ENCODE results near the gene HSD3B7. TPM values are rescaled to one million over a fixed set of nuclear protein-coding genes. Genes with fewer than 3 reads are reported as not detected.

Gene HSD3B7
- total and polyA plus RNA-seq, 2 of the 8 experiments (the other 6 are each of a cell fraction or from before 2014, with no cell fraction given) = 2.9 to 6.6 TPM

DNA sequence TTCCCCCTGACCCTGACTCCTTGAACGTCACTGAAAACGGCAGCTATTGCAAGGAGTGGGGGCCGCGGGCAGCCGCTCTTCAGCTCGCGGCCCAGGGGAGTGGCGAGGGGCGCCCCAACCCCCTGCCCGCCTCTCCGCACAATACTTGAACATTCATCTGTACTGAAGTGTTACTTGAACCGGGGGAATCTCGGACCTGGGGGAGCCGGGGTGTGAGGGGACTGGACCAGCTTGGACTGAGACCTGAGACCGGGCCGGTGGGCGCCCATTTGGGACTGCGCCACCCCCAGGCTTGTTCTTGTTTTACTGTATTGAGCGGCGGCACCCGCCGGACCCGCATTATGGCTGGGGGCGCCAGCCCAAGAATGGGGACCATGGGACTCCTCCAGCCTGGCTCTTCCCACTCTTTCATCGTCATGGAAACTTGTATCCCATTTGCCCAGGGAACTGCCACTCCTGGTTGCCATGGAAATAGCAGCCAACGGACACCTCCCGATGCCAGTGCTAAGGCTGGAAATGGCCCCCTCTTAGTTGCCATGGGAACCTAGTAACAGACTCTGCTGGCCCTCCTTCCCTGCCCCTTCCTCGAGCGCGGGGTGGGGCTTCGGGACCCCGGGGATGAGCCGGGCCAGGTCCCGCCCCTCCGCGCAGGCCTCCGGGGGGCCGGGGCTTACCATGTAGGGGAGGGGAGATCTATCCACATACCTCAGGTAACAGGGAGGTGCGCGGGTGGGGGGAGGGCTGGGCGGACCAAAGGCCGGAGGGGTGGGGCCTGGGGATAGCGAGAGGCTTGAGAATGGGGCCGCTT, 36.9 kb upstream of the HSD3B7 start (continued):
- TF ChIP-seq SAP30 (IDR thresholded peaks at IDR 0.05; ENCODE audit: insufficient read depth, insufficient replicate concordance, low read length) (no peak), EGR1 (IDR thresholded peaks at IDR 0.05; ENCODE audit: borderline replicate concordance, low read depth, low read length) (peak; percentile 25; the same call in 1 of the 2 replicates), SP2 (IDR thresholded peaks at IDR 0.05; ENCODE audit: low read length) (peak; percentile 77), TAF1 (IDR thresholded peaks at IDR 0.05; ENCODE audit: low read depth, low read length) (peak; percentile 73), YY1 (IDR thresholded peaks at IDR 0.05; ENCODE audit: low read depth, low read length) (peak; percentile 71), BACH1 (IDR thresholded peaks at IDR 0.05; ENCODE audit: low read length) (no peak), POLR2AphosphoS5 (IDR thresholded peaks at IDR 0.05; ENCODE audit: low read depth, low read length) (0 out of 2 replicates have a peak, but pooled peaks have one; percentile 4), RFX5 (IDR thresholded peaks at IDR 0.05; ENCODE audit: borderline replicate concordance, low read depth, low read length) (no peak), RBBP5 (IDR thresholded peaks at IDR 0.05; ENCODE audit: borderline replicate concordance, low read depth, low read length) (no peak), POLR2A (IDR thresholded peaks at IDR 0.05; ENCODE audit: control extremely low read depth in 1 of 2, low read depth in 2 of 2, low read length in 2 of 2) (peak; percentile 77 to 80; a peak in 2 of 3 replicates), TEAD4 (IDR thresholded peaks at IDR 0.05; ENCODE audit: low read depth, low read length) (peak; percentile 34; the same call in 1 of the 2 replicates), CHD2 (IDR thresholded peaks at IDR 0.05; ENCODE audit: low read length) (peak; percentile 86), TAF7 (optimal IDR thresholded peaks at IDR 0.05; ENCODE audit: borderline replicate concordance, low read depth, low read length) (peak; percentile 31)
- TF ChIP-seq, protein P1, sequence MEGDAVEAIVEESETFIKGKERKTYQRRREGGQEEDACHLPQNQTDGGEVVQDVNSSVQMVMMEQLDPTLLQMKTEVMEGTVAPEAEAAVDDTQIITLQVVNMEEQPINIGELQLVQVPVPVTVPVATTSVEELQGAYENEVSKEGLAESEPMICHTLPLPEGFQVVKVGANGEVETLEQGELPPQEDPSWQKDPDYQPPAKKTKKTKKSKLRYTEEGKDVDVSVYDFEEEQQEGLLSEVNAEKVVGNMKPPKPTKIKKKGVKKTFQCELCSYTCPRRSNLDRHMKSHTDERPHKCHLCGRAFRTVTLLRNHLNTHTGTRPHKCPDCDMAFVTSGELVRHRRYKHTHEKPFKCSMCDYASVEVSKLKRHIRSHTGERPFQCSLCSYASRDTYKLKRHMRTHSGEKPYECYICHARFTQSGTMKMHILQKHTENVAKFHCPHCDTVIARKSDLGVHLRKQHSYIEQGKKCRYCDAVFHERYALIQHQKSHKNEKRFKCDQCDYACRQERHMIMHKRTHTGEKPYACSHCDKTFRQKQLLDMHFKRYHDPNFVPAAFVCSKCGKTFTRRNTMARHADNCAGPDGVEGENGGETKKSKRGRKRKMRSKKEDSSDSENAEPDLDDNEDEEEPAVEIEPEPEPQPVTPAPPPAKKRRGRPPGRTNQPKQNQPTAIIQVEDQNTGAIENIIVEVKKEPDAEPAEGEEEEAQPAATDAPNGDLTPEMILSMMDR (IDR thresholded peaks at IDR 0.05; ENCODE audit: control extremely low read depth in 1 of 3, insufficient read depth in 1 of 3, low read depth in 1 of 3, low read length in 3 of 3) = peak; percentile 5 to 28 (median 14); a peak in 3 of 4 replicates
- TF ChIP-seq, protein P2, sequence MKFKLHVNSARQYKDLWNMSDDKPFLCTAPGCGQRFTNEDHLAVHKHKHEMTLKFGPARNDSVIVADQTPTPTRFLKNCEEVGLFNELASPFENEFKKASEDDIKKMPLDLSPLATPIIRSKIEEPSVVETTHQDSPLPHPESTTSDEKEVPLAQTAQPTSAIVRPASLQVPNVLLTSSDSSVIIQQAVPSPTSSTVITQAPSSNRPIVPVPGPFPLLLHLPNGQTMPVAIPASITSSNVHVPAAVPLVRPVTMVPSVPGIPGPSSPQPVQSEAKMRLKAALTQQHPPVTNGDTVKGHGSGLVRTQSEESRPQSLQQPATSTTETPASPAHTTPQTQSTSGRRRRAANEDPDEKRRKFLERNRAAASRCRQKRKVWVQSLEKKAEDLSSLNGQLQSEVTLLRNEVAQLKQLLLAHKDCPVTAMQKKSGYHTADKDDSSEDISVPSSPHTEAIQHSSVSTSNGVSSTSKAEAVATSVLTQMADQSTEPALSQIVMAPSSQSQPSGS (IDR thresholded peaks at IDR 0.05; ENCODE audit: low read length) = no peak

All from H1 (cell line).